Measurements from ENCODE around the gene GRID1. TPM values are rescaled to one million over a fixed set of nuclear protein-coding genes. Genes with fewer than 3 reads are reported as not detected.

GRID1 gene
- total RNA-seq, 4 donors from 2014 or later = 0.35 to 10.7 (median 1.3) TPM

DNA sequence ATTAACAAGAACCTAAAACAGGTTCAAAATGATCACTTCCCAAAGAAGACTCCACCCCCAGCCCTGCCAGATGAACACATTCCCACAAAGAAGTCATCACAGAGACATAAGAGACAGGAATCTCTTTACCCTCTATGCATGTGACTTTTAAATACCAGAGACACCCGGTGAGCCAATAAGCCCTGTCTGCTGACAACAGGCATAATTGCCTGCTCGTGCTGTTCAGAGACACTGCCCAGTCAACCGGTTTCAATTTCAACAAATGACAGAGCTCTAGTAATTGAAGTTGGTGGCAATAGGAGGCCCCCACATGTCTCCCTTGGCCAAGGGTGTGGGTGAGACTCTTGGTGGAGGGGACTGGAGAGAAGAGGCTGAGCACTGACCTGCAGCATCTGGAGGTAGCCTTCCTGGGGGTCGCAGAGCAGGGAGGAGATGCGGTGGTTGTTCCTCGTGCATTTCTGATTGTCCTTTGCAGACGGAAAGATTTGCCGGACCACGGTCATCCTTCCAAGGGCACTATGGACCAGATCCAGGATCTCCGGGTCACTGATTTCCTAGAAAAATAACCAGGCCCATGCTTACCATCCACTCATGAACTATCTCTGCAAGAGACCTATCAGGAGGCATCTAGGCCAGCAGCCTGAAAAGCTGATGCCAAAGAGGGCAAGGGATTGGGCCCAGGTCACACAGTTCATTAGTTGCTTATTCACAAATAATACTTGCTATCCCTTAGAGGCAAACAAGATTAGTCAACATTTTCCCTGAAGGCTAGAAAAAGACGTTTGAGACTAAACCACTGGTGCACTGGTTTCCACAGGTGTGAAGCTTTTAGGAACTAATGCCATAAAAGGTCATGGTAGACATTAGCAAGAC, 497.7 kb downstream of the GRID1 start:
- no peak for DNase-seq
- H3K4me1 ChIP-seq = no peaks in the 10 kb centered on the region
- TF ChIP-seq POLR2A (IDR thresholded peaks at IDR 0.05) = no peak
- TF ChIP-seq, protein P1, sequence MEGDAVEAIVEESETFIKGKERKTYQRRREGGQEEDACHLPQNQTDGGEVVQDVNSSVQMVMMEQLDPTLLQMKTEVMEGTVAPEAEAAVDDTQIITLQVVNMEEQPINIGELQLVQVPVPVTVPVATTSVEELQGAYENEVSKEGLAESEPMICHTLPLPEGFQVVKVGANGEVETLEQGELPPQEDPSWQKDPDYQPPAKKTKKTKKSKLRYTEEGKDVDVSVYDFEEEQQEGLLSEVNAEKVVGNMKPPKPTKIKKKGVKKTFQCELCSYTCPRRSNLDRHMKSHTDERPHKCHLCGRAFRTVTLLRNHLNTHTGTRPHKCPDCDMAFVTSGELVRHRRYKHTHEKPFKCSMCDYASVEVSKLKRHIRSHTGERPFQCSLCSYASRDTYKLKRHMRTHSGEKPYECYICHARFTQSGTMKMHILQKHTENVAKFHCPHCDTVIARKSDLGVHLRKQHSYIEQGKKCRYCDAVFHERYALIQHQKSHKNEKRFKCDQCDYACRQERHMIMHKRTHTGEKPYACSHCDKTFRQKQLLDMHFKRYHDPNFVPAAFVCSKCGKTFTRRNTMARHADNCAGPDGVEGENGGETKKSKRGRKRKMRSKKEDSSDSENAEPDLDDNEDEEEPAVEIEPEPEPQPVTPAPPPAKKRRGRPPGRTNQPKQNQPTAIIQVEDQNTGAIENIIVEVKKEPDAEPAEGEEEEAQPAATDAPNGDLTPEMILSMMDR (IDR thresholded peaks at IDR 0.05) = no peak
- no peak overlapping the region for H3K27ac ChIP-seq
- no peak overlapping the region for H3K4me3 ChIP-seq
- H3K9me3 ChIP-seq = no peaks in the 10 kb centered on the region
- no peaks in the 10 kb centered on the region for H3K36me3 ChIP-seq
- no peaks in the 10 kb centered on the region for H3K27me3 ChIP-seq

DNA sequence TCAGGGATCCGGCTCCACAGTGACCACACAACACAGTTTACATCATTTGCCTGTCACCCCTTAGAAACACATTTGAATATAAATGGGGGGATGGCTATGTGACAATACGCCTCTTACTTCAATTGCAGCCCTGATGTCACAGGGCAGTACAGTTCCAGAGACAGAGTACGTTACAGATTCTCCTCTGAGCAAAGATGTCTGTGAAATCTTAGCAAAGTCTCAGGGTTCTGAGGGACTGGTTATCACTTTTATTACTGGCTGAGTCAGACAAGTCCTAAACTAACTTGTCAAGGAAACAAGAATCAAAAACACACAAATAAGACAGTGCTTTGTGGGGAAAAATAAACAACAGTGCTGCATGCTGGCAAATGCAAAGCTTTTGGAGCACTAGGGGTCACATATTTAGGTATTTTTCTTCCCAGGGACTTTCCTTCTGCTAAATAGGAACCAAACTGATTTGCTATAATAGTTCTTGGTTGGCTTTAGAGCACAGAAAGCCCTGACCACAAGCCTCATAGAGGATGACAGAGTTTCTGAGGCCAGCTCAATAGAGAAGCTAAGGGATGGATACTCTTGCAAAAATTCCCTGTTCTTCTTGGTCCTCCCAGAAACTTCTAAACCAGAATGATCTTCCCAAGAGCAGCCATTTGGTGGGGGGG, 501.6 kb downstream of the GRID1 start:
- no peaks in the 10 kb centered on the region for H3K36me3 ChIP-seq
- no peak overlapping the region for H3K27ac ChIP-seq
- no peak for DNase-seq
- H3K4me3 ChIP-seq = no peak overlapping the region
- H3K9me3 ChIP-seq = no peaks in the 10 kb centered on the region
- TF ChIP-seq, protein P1 (IDR thresholded peaks at IDR 0.05) = no peak
- no peak for TF ChIP-seq POLR2A (IDR thresholded peaks at IDR 0.05)
- H3K4me1 ChIP-seq = no peaks in the 10 kb centered on the region
- H3K27me3 ChIP-seq = no peaks in the 10 kb centered on the region

DNA sequence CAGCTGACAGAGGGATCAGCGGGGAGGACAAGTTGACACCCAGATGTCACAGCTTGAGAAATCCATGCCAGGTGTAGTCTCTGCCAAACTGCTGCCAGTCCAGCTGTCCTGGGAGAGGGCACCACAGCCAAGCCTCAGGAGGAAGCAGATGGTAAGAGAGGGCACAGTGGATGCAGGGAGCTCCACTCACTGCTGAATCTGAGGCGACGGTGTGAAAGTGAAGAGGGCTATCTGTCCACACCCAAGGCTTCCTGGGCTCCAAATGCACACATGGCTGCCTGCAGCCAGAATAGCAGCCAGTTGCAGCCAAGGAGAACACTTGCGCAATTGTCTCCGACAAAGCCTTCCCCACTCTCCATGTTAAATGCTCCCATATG, 502.4 kb downstream of the GRID1 start:
- no peaks in the 10 kb centered on the region for H3K4me1 ChIP-seq
- H3K4me3 ChIP-seq = no peak overlapping the region
- no peak for TF ChIP-seq POLR2A (IDR thresholded peaks at IDR 0.05)
- TF ChIP-seq, protein P1 (IDR thresholded peaks at IDR 0.05) = no peak
- no peaks in the 10 kb centered on the region for H3K36me3 ChIP-seq
- H3K27ac ChIP-seq = no peak overlapping the region
- no peaks in the 10 kb centered on the region for H3K9me3 ChIP-seq
- no peaks in the 10 kb centered on the region for H3K27me3 ChIP-seq
- no peak for DNase-seq

DNA sequence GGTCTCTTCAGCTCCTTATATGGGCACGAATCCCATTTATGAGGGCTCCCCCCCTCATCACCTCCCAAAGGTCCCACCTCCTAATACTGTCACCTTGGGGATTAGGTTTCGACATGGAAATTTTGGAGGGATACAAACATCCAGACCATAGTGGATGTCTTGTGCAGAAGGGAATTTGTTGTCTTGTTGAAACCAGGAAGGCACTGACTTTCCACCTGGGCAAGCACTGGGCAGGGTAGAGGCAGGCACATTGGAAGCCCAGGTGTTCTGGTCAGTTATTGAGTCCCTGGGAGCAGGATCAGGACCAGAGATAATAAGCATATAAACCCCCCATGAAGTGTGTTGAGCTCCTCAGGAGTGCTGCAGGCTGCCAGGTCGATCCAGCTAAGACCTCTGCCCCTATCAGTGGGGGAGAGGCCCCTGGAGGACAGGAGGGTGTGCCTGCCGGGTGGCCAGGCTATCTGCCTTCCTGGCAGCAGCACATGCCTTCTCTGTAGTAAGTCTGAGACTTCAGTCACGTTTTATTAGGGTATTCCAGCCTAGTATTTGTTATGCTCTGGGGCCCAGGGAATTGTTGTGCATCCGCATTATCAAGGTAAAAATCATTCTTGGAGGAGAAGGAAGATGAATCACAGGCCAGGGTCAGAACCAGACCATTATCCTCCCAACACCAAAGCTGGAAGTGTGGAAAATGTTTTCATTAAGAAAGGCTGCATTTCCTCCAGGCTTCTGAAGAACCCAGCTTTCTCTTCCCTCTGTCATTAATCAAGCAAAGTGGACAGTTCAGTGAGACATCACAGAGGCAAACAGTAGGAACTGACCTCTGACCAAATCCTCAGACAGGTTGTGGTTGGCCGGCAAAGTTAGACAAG, 503.1 kb downstream of the GRID1 start:
- TF ChIP-seq, protein P1 (IDR thresholded peaks at IDR 0.05) = no peak
- TF ChIP-seq POLR2A (IDR thresholded peaks at IDR 0.05) = no peak
- no peaks in the 10 kb centered on the region for H3K4me1 ChIP-seq
- no peaks in the 10 kb centered on the region for H3K27me3 ChIP-seq
- H3K36me3 ChIP-seq = no peaks in the 10 kb centered on the region
- H3K4me3 ChIP-seq = no peak overlapping the region
- H3K27ac ChIP-seq = no peak overlapping the region
- no peaks in the 10 kb centered on the region for H3K9me3 ChIP-seq
- no peak for DNase-seq

DNA sequence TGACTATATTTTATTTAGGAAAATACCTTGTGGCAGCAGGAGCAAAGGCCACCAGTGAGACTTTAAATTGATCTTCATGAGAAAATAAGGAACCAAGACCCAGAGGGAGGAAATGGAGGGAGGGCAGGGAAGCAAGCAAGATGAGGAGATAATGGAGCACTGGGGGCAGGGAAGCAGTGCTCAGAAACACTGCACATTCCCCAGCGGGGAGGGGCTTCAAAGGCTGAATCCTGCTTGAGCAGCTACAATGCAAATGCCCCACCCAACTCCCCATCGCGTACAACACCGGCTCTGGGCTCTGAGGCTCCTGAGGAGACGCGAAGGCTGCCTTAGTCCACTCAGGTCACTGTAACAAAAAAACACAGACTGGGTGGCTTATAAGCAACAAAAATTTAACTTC, 503.8 kb downstream of the GRID1 start:
- Histone ChIP-seq H3K9me3 (no peaks in the 10 kb centered on the region), H3K27me3 (no peaks in the 10 kb centered on the region), H3K4me3 (no peak overlapping the region), H3K4me1 (no peaks in the 10 kb centered on the region), H3K36me3 (no peaks in the 10 kb centered on the region), H3K27ac (no peak overlapping the region)
- DNase-seq = no peak
- TF ChIP-seq, protein P1 (IDR thresholded peaks at IDR 0.05) = no peak
- no peak for TF ChIP-seq POLR2A (IDR thresholded peaks at IDR 0.05)

All from Peyer's patch (tissue), 4 donors.